Mucosa of stomach (tissue), 1 donor: Measurements from ENCODE around the gene FGF14.

Source experiments
- H3K27me3 ChIP-seq: one replicate; pipeline ENCODE4 v1.7.0; 2013; ENCODE audit warnings: mild to moderate bottlenecking, low read length; ENCODE audit not compliant: control insufficient read depth, insufficient read depth
- H3K36me3 ChIP-seq: one replicate; pipeline ENCODE4 v1.7.0; 2013; ENCODE audit warnings: low read length; ENCODE audit not compliant: control insufficient read depth, insufficient read depth
- H3K4me1 ChIP-seq: one replicate; pipeline ENCODE4 v1.7.0; 2013; ENCODE audit warnings: mild to moderate bottlenecking, low read length; ENCODE audit not compliant: control insufficient read depth, insufficient read depth
- H3K4me3 ChIP-seq: one replicate; pipeline ENCODE4 v1.7.0; 2013; ENCODE audit warnings: low read length
- H3K9ac ChIP-seq: one replicate; pipeline ENCODE4 v1.7.0; 2013; ENCODE audit warnings: mild to moderate bottlenecking, low read length, moderate library complexity
- H3K9me3 ChIP-seq: one replicate; pipeline ENCODE4 v1.7.0; 2013; ENCODE audit warnings: mild to moderate bottlenecking, low read length, moderate library complexity; ENCODE audit not compliant: control insufficient read depth
- donor health status: Pancreatic carcinoma.

The FGF14 gene

DNA sequence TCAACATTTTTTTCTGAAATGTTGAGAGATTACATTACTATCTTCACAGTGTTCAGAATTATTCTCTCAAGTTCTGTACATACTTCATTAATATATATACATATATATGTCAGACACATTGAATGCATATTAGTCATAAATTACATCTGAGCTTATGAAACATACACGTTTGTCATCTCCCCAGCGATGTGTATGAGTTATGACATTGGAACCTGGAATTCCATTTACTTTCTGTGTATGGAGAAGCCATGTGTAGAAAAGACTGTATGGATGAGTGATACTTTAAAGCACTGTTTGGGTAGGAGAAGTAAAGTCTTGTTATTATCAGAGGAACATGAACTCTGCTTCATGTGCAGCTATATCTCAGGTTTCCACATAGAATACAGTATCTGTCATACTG is 167.2 kb downstream of the FGF14 start:
- Histone ChIP-seq H3K36me3 (no peaks in the 10 kb centered on the region), H3K9me3 (no peaks in the 10 kb centered on the region), H3K4me3 (no peak overlapping the region), H3K4me1 (no peaks in the 10 kb centered on the region), H3K9ac (no peak overlapping the region), H3K27me3 (no peaks in the 10 kb centered on the region)

DNA sequence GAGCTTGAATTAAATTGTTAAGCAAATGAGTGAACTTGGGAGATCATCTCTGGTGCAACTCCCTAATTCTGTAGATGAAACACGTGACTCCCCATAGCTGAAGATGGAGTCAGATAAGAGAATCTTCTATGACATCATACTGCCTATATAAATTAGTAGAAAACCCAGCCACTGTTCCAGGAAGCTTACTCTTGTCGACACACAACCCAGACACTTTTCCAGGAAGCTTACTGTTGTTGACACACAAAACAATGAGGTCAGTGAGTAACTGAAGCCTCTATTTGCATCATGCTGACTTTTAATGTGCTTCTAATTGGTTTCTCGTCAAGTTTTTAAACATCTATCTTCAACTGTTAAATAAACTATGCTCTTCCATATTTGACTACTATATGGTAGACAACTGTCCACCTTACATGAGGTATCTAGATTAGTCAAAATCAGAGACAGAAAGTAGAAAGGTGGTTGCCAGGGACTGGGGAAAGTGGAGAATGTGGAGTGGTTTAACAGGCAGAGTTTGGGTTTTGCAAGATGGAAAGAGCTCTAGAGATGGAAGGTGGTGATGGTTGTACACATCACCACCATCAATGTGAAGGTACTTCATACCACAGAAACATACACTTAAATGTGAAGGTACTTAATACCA is 168.2 kb downstream of the FGF14 start:
- Histone ChIP-seq H3K4me3 (no peak overlapping the region), H3K9ac (no peak overlapping the region), H3K36me3 (no peaks in the 10 kb centered on the region), H3K9me3 (no peaks in the 10 kb centered on the region), H3K4me1 (no peaks in the 10 kb centered on the region), H3K27me3 (no peaks in the 10 kb centered on the region)

DNA sequence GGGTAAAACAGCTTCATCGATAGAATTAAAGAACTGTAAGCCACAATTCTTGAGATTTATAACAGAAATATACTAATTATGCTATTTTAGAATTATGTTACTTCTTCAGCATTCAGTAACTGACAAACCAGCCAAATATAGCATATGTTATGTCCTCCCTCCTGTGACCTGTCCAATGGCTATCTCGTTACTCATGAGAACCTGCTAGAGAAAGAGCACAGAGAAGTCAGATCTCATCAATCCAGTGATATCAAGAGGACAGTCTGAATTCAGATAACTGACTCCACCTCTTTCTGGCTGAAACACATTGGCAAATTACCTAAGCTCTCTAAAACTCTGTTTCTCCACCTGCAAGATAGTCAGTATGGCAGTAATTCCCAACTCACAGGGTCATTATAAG is 170.4 kb downstream of the FGF14 start:
- Histone ChIP-seq H3K36me3 (no peaks in the 10 kb centered on the region), H3K9ac (no peak overlapping the region), H3K4me3 (no peak overlapping the region), H3K9me3 (no peaks in the 10 kb centered on the region), H3K4me1 (no peaks in the 10 kb centered on the region), H3K27me3 (no peaks in the 10 kb centered on the region)

DNA sequence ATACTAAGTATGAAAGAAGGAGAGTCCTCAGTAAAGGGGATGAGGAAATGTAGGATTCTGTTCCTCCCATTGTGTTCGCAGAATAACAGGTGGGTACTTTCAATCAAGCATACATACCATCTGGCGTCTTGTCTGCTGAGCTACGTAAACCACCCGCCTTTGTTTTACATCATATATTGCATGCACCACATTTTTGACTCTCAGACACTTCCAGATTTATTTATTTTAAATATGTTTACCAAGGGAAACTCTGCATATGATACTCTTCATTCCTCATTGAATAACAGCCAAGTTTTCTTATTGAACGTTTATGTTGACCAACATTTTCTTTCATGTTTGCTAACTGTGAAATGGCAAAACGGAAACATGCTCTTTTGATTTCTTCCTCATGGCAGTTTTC is 174.1 kb downstream of the FGF14 start:
- no peaks in the 10 kb centered on the region for H3K9me3 ChIP-seq
- no peaks in the 10 kb centered on the region for H3K36me3 ChIP-seq

DNA sequence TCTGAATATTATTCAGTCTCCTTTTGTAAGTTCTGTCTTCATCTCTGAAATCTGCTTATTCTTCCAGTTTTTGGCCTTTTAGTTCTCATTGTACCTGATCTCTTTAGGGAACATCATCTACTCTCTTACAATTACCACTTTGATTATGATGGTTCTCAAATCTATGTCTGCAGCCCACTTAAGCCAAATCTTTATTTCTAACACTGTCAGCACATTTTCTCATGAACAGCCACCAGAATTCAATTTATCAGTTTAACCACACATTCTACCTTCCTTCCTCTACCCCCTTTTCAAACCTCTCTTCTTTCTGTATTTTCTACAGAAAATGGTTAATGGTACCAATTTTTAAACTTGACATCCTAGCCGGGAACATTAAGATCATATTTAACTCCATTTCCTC is 175.3 kb downstream of the FGF14 start:
- Histone ChIP-seq H3K4me1 (no peaks in the 10 kb centered on the region), H3K9ac (no peak overlapping the region), H3K9me3 (no peaks in the 10 kb centered on the region), H3K4me3 (no peak overlapping the region), H3K27me3 (no peaks in the 10 kb centered on the region), H3K36me3 (no peaks in the 10 kb centered on the region)

More for the DNA sequence above, 174.1 kb downstream of the FGF14 start:
- no peak overlapping the region for H3K4me3 ChIP-seq
- no peaks in the 10 kb centered on the region for H3K27me3 ChIP-seq
- H3K4me1 ChIP-seq: no peaks in the 10 kb centered on the region
- no peak overlapping the region for H3K9ac ChIP-seq

DNA sequence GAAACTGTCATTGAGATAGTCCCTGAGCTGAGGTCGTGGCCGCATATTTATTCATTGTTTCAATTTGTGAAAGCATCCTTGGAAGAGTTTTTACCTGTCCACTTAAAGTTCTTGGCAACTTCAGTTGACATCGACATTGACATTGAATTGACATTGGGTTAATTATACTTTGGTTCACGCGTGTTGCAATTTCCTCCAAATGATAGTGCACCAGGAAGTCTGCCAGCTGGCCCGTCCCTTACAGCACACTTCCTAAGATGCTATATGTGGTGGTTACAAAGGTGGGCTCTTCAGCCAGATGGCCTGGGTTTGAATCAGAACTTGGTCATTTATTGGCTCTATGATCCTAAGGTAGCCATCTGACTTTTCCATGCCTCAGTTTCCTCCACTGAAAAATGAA is 176.0 kb downstream of the FGF14 start:
- H3K4me1 ChIP-seq: no peaks in the 10 kb centered on the region
- H3K9me3 ChIP-seq: no peaks in the 10 kb centered on the region
- no peak overlapping the region for H3K4me3 ChIP-seq

DNA sequence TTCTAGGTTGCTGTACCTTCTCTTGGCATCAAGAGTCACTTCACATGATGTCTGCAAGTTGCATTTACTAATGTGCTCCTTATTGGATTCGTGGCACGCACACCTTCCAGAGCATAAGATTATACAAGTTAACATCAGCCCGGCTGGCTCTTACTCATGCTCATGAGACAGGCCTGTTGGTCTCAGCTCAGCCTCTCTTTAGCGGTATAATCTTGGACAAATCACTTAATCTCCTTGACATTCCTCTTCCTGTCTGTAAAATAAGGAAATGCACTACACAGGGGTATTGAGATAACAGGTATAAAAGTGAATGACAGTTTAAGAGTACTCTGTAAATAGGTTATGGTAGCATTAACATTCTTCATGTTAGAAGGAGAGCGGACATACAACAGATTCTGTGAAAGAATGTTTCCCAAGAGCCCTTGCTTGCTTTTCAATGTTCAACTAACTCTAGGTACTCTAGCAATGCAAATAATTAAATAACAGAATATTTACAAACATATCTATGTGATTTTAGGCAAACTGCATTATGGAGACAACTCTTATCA is 181.1 kb downstream of the FGF14 start:
- Histone ChIP-seq H3K4me3 (no peak overlapping the region), H3K36me3 (no peaks in the 10 kb centered on the region), H3K9me3 (no peaks in the 10 kb centered on the region), H3K27me3 (no peaks in the 10 kb centered on the region), H3K4me1 (no peaks in the 10 kb centered on the region), H3K9ac (no peak overlapping the region)

More for the DNA sequence above, 176.0 kb downstream of the FGF14 start:
- H3K9ac ChIP-seq: no peak overlapping the region
- no peaks in the 10 kb centered on the region for H3K27me3 ChIP-seq
- H3K36me3 ChIP-seq: no peaks in the 10 kb centered on the region

DNA sequence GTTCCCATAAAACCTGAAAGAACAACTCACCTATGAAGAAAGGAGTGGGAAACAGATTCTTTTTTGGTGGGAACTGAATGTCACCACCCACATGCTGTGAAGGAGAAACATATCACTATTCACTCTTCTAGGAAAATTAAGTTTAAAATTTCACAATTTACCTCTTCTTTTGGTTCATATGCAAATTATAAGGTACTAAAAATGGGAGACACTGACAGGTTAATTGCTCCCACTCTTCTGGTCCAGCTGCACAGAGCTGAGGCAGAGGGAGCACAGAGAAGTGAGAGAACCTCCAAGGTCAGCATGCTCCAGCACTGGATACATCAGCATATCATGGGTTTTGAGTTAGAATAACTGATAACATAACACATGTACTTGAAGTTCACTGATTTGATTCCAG is 186.9 kb downstream of the FGF14 start:
- no peaks in the 10 kb centered on the region for H3K4me1 ChIP-seq
- H3K9ac ChIP-seq: no peak overlapping the region
- H3K36me3 ChIP-seq: no peaks in the 10 kb centered on the region
- no peaks in the 10 kb centered on the region for H3K9me3 ChIP-seq
- H3K4me3 ChIP-seq: no peak overlapping the region
- H3K27me3 ChIP-seq: no peaks in the 10 kb centered on the region

DNA sequence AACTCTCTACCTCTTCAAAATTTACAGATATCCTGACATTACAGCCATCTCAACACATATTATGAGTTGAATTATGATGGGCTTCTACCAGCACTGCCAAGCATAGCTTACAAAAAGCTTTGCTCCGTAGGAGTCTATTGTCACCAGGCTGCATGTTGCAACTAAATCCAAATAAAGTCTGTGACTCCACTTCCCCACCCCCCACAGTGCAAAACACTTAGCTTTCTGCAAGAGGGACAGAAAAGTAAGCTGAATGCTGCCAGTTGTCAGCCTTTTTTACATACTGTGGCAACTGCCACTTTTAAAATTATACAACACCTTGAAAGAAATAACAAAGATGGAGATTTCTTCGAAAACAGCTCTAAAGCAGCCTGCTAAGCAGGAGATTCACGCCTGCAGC is 189.1 kb downstream of the FGF14 start:
- Histone ChIP-seq H3K9ac (no peak overlapping the region), H3K4me1 (no peaks in the 10 kb centered on the region), H3K9me3 (no peaks in the 10 kb centered on the region), H3K27me3 (no peaks in the 10 kb centered on the region), H3K36me3 (no peaks in the 10 kb centered on the region), H3K4me3 (no peak overlapping the region)

DNA sequence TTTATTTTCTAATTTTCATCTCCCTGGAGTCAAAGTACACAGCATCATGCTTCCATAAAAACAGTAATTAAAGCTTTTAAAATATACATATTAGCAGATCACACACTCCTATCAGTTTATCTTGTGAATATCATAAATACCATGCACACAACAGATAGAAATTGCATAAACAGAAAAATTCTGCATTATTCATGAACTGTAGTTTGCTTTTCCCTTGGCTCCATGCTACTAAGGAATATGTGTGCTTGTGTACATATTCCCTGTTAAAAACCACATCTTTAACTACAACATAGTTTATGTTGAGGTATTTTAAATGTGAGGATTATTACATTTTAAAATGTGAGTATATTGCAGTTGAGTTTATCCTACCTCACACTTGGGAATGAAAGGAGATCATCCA is 193.5 kb downstream of the FGF14 start:
- Histone ChIP-seq H3K4me1 (no peaks in the 10 kb centered on the region), H3K27me3 (no peaks in the 10 kb centered on the region), H3K4me3 (no peak overlapping the region), H3K36me3 (no peaks in the 10 kb centered on the region), H3K9ac (no peak overlapping the region), H3K9me3 (no peaks in the 10 kb centered on the region)

DNA sequence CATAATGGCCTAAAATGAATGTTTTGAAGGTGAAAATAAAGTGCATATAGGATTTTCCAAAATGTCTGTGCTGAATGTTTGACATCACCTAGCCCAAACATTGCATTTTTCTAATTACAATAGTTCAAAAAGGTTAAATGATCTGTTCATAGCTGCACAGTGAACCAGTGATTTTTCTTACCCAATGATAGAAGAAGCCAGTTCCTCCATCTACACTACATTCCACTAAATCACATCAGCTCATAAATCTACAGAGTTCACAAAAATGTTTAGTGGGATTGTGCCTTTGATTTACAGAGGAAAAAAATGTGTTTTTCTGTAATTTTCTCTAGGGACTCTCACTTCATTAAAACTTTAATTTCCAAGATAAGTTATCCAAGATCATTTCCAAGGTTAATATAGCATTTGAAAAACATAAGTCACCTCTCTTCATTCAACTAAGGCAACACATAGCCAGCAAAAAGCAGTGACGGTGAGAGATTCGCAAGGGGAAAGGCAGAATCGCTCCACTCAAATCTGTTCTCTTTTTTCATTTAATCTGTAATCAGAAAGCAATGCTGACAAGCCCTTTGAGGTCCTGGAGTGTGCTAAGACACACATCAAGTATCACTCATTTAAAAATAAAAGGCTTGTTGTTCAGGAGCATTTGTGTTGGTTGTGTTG is 194.0 kb downstream of the FGF14 start:
- Histone ChIP-seq H3K9ac (no peak overlapping the region), H3K4me3 (no peak overlapping the region), H3K4me1 (no peaks in the 10 kb centered on the region), H3K9me3 (no peaks in the 10 kb centered on the region), H3K36me3 (no peaks in the 10 kb centered on the region), H3K27me3 (no peaks in the 10 kb centered on the region)

DNA sequence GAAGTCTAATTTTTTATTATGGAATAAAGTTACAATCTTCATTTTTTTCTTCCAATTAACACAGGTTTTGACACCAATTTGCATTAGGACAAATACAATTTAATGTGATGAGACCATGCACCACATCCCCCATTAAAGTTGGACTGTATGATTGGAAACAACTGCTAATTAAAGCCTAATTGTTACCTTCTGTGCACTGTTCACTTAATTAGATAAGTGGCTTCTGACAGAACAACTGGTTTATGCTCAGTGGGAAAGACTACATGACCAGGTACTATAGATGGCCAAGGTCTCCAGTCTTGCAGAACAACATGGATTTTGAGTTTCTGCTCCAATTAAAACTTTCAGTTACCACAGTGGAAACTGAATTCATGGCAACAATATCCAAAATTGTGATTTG is 198.1 kb downstream of the FGF14 start:
- H3K4me3 ChIP-seq: no peak overlapping the region
- H3K9me3 ChIP-seq: no peaks in the 10 kb centered on the region
- no peaks in the 10 kb centered on the region for H3K36me3 ChIP-seq
- H3K9ac ChIP-seq: no peak overlapping the region
- H3K27me3 ChIP-seq: no peaks in the 10 kb centered on the region
- no peaks in the 10 kb centered on the region for H3K4me1 ChIP-seq
